ENCODE measurements around the gene PXDN. TPM values are rescaled to one million over a fixed set of nuclear protein-coding genes. Genes with fewer than 3 reads are reported as not detected.

The PXDN gene
- total RNA-seq, 1 experiment from 2014 or later = 0.25 TPM

GRCh38 chr2:1778566-1778965 lies 34.3 kb upstream of the PXDN start:
- no peaks in the 10 kb centered on the region for H3K36me3 Mint-ChIP-seq (ENCODE audit: insufficient read depth, unreplicated experiment)
- Histone ChIP-seq H3K9me3 (no peaks in the 10 kb centered on the region), H3K36me3 (ENCODE audit: control insufficient read depth, insufficient read depth, low read length) (no peaks in the 10 kb centered on the region), H3K27me3 (replicated peaks; ENCODE audit: control insufficient read depth, insufficient read depth, low read length) (no peaks in the 10 kb centered on the region), H3K4me1 (peaks cover 15% of the 10 kb centered on the region), H3K4me3 (ENCODE audit: low read depth, low read length) (no peak overlapping the region)
- no peak for TF ChIP-seq CTCF (IDR thresholded peaks at IDR 0.05; ENCODE audit: insufficient read depth in 1 of 2, low read depth in 1 of 2, low read length in 1 of 2, severe bottlenecking in 1 of 2, unreplicated experiment in 1 of 2)
- CTCF ChIA-PET = no interaction called here
- DNase-seq = no peak
- no peaks in the 10 kb centered on the region for H3K9me3 Mint-ChIP-seq (ENCODE audit: unreplicated experiment)
- H3K27me3 Mint-ChIP-seq (ENCODE audit: insufficient read depth, unreplicated experiment) = no peaks in the 10 kb centered on the region
- H3K27ac Mint-ChIP-seq (ENCODE audit: unreplicated experiment) = no peak overlapping the region
- no peaks in the 10 kb centered on the region for H3K4me1 Mint-ChIP-seq (ENCODE audit: low read depth, unreplicated experiment)
- POLR2A ChIA-PET = no interaction called here
- BruUV-seq (replicated peaks) = no TSS peak
- no peak overlapping the region for H3K4me3 Mint-ChIP-seq (ENCODE audit: unreplicated experiment)
- intact Hi-C loops (cut with micrococcal nuclease; ENCODE audit: unreplicated experiment) = no loop called here

GRCh38 chr2:1777781-1778180 lies 33.5 kb upstream of the PXDN start:
- Histone ChIP-seq H3K9me3 (no peaks in the 10 kb centered on the region), H3K4me1 (peaks cover 23% of the 10 kb centered on the region), H3K36me3 (ENCODE audit: control insufficient read depth, insufficient read depth, low read length) (no peaks in the 10 kb centered on the region), H3K4me3 (ENCODE audit: low read depth, low read length) (no peak overlapping the region), H3K27me3 (replicated peaks; ENCODE audit: control insufficient read depth, insufficient read depth, low read length) (no peaks in the 10 kb centered on the region)
- intact Hi-C loops (cut with micrococcal nuclease; ENCODE audit: unreplicated experiment) = no loop called here
- Mint-ChIP-seq H3K27ac (ENCODE audit: unreplicated experiment) (no peak overlapping the region), H3K9me3 (ENCODE audit: unreplicated experiment) (no peaks in the 10 kb centered on the region), H3K4me1 (ENCODE audit: low read depth, unreplicated experiment) (peaks cover 5% of the 10 kb centered on the region), H3K36me3 (ENCODE audit: insufficient read depth, unreplicated experiment) (no peaks in the 10 kb centered on the region), H3K27me3 (ENCODE audit: insufficient read depth, unreplicated experiment) (no peaks in the 10 kb centered on the region), H3K4me3 (ENCODE audit: unreplicated experiment) (no peak overlapping the region)
- POLR2A ChIA-PET = no interaction called here
- DNase-seq = no peak
- CTCF ChIA-PET = no interaction called here
- no TSS peak for BruUV-seq (replicated peaks)
- no peak for TF ChIP-seq CTCF (IDR thresholded peaks at IDR 0.05; ENCODE audit: insufficient read depth in 1 of 2, low read depth in 1 of 2, low read length in 1 of 2, severe bottlenecking in 1 of 2, unreplicated experiment in 1 of 2)

- intact Hi-C loops (cut with micrococcal nuclease; ENCODE audit: unreplicated experiment) = no loop called here
Measured at GRCh38 chr2:1777156-1777555, 32.8 kb upstream of the PXDN start.

More at GRCh38 chr2:1777156-1777555, 32.8 kb upstream of the PXDN start:
- H3K9me3 Mint-ChIP-seq (ENCODE audit: unreplicated experiment) = no peaks in the 10 kb centered on the region
- no peaks in the 10 kb centered on the region for H3K9me3 ChIP-seq
- H3K27ac Mint-ChIP-seq (ENCODE audit: unreplicated experiment) = no peak overlapping the region
- no peak overlapping the region for H3K4me3 ChIP-seq (ENCODE audit: low read depth, low read length)
- H3K27me3 Mint-ChIP-seq (ENCODE audit: insufficient read depth, unreplicated experiment) = no peaks in the 10 kb centered on the region
- CTCF ChIA-PET = no interaction called here
- no peak for DNase-seq
- no peak for TF ChIP-seq CTCF (IDR thresholded peaks at IDR 0.05; ENCODE audit: insufficient read depth in 1 of 2, low read depth in 1 of 2, low read length in 1 of 2, severe bottlenecking in 1 of 2, unreplicated experiment in 1 of 2)
- POLR2A ChIA-PET = no interaction called here
- peaks cover 10% of the 10 kb centered on the region for H3K4me1 Mint-ChIP-seq (ENCODE audit: low read depth, unreplicated experiment)
- H3K27me3 ChIP-seq (replicated peaks; ENCODE audit: control insufficient read depth, insufficient read depth, low read length) = no peaks in the 10 kb centered on the region
- H3K36me3 ChIP-seq (ENCODE audit: control insufficient read depth, insufficient read depth, low read length) = no peaks in the 10 kb centered on the region
- BruUV-seq (replicated peaks) = no TSS peak
- no peaks in the 10 kb centered on the region for H3K36me3 Mint-ChIP-seq (ENCODE audit: insufficient read depth, unreplicated experiment)
- peaks cover 29% of the 10 kb centered on the region for H3K4me1 ChIP-seq
- H3K4me3 Mint-ChIP-seq (ENCODE audit: unreplicated experiment) = no peak overlapping the region
